ENCODE results near the gene CENPS. TPM values are rescaled to one million over a fixed set of nuclear protein-coding genes. Genes with fewer than 3 reads are reported as not detected.

The CENPS gene
- total RNA-seq, 4 donors from 2014 or later: 3.3 to 15.3 (median 8.6) TPM

DNA sequence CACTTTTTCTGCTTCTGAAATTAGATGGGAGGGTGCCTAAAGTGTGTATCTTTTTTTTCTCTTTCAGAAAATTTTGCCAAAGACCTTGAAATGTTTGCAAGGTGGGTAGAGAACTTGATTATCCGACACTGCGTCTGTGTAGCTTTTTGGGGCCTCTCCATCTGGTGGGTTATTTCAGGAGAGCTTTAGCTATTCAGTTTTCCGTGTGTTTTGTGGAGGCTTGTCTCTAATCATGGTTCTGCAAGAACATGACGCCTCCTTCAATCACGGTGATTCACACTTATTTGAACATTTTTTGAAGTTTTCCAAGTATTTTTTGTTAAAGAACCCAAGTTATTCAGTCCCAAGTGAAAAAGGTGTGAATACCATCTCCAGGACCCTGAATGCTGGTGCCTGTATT is 4.4 kb downstream of the CENPS start:
- no peak overlapping the region for H3K27ac ChIP-seq
- no peak overlapping the region for H3K4me3 ChIP-seq
- peaks cover 0 to 10% (median 0%) of the 10 kb centered on the region in 3 donors for H3K36me3 ChIP-seq
- H3K9me3 ChIP-seq: no peaks in the 10 kb centered on the region
- peaks cover 0 to 21% (median 5%) of the 10 kb centered on the region in 4 donors for H3K4me1 ChIP-seq
- H3K27me3 ChIP-seq: no peaks in the 10 kb centered on the region
- TF ChIP-seq, protein P1, sequence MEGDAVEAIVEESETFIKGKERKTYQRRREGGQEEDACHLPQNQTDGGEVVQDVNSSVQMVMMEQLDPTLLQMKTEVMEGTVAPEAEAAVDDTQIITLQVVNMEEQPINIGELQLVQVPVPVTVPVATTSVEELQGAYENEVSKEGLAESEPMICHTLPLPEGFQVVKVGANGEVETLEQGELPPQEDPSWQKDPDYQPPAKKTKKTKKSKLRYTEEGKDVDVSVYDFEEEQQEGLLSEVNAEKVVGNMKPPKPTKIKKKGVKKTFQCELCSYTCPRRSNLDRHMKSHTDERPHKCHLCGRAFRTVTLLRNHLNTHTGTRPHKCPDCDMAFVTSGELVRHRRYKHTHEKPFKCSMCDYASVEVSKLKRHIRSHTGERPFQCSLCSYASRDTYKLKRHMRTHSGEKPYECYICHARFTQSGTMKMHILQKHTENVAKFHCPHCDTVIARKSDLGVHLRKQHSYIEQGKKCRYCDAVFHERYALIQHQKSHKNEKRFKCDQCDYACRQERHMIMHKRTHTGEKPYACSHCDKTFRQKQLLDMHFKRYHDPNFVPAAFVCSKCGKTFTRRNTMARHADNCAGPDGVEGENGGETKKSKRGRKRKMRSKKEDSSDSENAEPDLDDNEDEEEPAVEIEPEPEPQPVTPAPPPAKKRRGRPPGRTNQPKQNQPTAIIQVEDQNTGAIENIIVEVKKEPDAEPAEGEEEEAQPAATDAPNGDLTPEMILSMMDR (IDR thresholded peaks at IDR 0.05): no peak
- TF ChIP-seq POLR2A (IDR thresholded peaks at IDR 0.05): no peak
- TF ChIP-seq EP300 (IDR thresholded peaks at IDR 0.05): no peak
- 87 to 90% methylated on average over 5 of the region's 5 CpGs for WGBS, 2 donors
- DNase-seq (ENCODE audit: low spot score in 2 of 2): no peak

DNA sequence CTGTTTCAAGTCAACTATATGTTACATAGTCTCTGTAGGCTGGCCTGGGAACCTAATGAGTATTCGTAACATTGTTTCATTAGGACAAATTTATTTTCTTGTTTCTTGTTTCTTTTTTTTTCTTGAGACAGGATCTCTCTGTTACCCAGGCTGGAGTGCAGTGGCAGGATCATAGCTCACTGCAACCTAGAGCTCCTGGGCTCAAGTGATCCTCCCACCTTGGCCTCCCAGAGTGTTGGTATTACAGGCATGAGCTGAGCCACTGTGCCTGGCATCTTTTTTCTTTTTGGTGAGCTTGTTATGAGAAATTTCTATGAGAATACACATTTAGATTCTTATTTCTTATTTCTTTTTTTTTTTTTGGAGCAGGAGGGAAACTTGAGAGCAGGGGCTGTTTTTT is 6.8 kb downstream of the CENPS start:
- TF ChIP-seq, protein P1 (IDR thresholded peaks at IDR 0.05): no peak
- TF ChIP-seq POLR2A (IDR thresholded peaks at IDR 0.05) (no peak), EP300 (IDR thresholded peaks at IDR 0.05) (no peak)
- H3K4me1 ChIP-seq: peaks cover 0 to 4% (median 0%) of the 10 kb centered on the region in 4 donors
- no peak overlapping the region for H3K27ac ChIP-seq
- no peak overlapping the region for H3K4me3 ChIP-seq
- no peaks in the 10 kb centered on the region for H3K9me3 ChIP-seq
- no peak for DNase-seq (ENCODE audit: low spot score in 2 of 2)
- WGBS, 2 donors: 93% methylated on average over 1 of the region's 1 CpG
- no peaks in the 10 kb centered on the region for H3K27me3 ChIP-seq
- H3K36me3 ChIP-seq: peaks cover 0 to 34% (median 0%) of the 10 kb centered on the region in 3 donors

DNA sequence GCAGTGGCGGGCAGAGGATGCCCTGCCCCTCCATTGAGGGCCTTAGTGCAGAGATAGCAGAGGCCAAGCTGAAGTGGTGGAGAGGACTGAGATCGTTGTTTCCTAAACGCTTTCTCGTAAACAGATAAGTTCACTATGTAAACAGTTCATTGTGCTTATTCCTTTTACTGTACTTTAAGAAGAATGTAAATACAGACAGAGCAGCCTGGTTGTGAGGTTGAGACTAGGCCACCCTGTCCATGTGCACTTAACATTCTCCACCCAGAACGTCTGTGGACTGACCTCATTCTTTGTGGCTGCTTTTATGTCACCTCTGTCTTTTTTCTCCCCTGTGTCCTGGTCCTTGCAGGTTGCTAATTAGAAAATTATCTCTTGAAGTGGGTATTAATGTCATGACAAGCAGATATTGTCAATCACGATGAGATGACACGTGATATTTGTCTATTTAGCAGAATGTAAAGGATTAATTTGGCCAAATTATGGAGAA is 8.5 kb downstream of the CENPS start:
- no peak for DNase-seq (ENCODE audit: low spot score in 2 of 2)
- Histone ChIP-seq H3K4me3 (no peak overlapping the region), H3K4me1 (no peaks in the 10 kb centered on the region), H3K27ac (no peak overlapping the region), H3K9me3 (no peaks in the 10 kb centered on the region), H3K27me3 (no peaks in the 10 kb centered on the region), H3K36me3 (peaks cover 0 to 38% (median 0%) of the 10 kb centered on the region in 3 donors)
- 78 to 81% methylated on average over 7 of the region's 7 CpGs for WGBS, 2 donors
- TF ChIP-seq, protein P1 (IDR thresholded peaks at IDR 0.05): no peak
- no peak for TF ChIP-seq POLR2A (IDR thresholded peaks at IDR 0.05)
- TF ChIP-seq EP300 (IDR thresholded peaks at IDR 0.05): no peak

DNA sequence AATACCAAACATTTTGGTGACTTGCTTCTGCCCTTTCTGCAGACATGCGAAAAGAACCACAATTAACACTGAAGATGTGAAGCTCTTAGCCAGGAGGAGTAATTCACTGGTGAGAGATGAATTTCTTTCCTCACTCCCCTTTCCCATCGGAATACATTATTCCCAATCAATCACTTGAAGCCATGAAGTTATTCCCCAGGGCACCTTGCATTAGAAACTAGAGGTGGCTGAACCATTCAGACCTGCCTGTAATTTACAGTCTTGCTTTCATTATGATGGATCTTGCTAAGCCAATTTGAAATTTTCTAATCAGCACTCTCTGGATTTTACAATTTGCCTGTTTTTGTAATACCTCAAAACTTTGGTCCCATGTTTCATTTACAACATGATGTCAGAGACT is 10.1 kb downstream of the CENPS start:
- H3K36me3 ChIP-seq: peaks cover 0 to 45% (median 0%) of the 10 kb centered on the region in 3 donors
- H3K27me3 ChIP-seq: no peaks in the 10 kb centered on the region
- H3K27ac ChIP-seq: no peak overlapping the region
- WGBS, 2 donors: 93 to 96% methylated on average over 2 of the region's 2 CpGs
- TF ChIP-seq EP300 (IDR thresholded peaks at IDR 0.05) (no peak), POLR2A (IDR thresholded peaks at IDR 0.05) (no peak)
- TF ChIP-seq, protein P1 (IDR thresholded peaks at IDR 0.05): no peak
- no peak for DNase-seq (ENCODE audit: low spot score in 2 of 2)
- H3K9me3 ChIP-seq: no peaks in the 10 kb centered on the region
- no peaks in the 10 kb centered on the region for H3K4me1 ChIP-seq
- no peak overlapping the region for H3K4me3 ChIP-seq

DNA sequence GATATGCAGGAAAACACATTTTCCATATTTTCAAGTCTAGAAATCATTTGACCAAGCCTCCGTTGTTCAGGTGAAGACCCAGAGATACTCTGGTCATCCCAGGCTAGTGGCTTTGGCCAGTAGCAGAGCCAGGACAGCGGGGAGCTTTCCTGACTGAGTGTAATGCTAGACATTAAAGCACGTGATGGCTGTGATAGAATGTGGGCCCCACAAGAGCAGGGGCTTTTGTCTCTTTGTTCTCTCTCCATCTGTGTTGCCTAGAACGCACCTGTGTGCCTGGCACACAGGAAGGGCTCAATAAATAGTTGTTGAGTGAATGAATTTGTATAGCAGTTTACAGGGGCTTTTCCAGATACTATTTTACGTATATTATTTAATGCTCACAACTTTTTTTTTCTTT is 10.6 kb downstream of the CENPS start:
- Histone ChIP-seq H3K36me3 (peaks cover 0 to 49% (median 0%) of the 10 kb centered on the region in 3 donors), H3K27me3 (no peaks in the 10 kb centered on the region), H3K27ac (no peak overlapping the region), H3K9me3 (no peaks in the 10 kb centered on the region), H3K4me1 (no peaks in the 10 kb centered on the region), H3K4me3 (no peak overlapping the region)
- DNase-seq (ENCODE audit: low spot score in 2 of 2): no peak
- TF ChIP-seq POLR2A (IDR thresholded peaks at IDR 0.05) (no peak), EP300 (IDR thresholded peaks at IDR 0.05) (no peak)
- TF ChIP-seq, protein P1 (IDR thresholded peaks at IDR 0.05): no peak
- 88 to 89% methylated on average over 5 of the region's 5 CpGs for WGBS, 2 donors

Measured in tibial nerve (tissue), 4 donors.